NT2/D1 (cell line): ENCODE data around the gene THEMIS2.
"Not testable (repeated sequence)": the region's sequence is repeated elsewhere in the genome, so short reads cannot be mapped to it uniquely, and the experiment has no call there.

Experiments
- DNase-seq: peaks from one replicate; pipeline ENCODE4 v3.0.0-alpha.2; 2011; ENCODE audit warnings: low read depth, low spot score
- H3K27me3 ChIP-seq: 2 replicates; pipeline ENCODE4 v1.6.0; 2011; ENCODE audit warnings: mild to moderate bottlenecking; ENCODE audit not compliant: insufficient read length, insufficient read depth
- H3K36me3 ChIP-seq: 2 replicates; pipeline ENCODE4 v1.6.1; 2011; ENCODE audit warnings: mild to moderate bottlenecking, low read length, mixed read lengths; ENCODE audit not compliant: insufficient read depth, insufficient read length
- H3K4me1 ChIP-seq: 2 replicates; pipeline ENCODE4 v1.5.1; 2011; ENCODE audit not compliant: insufficient read depth, insufficient read length
- H3K4me3 ChIP-seq: 2 replicates; pipeline ENCODE4 v1.5.1; 2011; ENCODE audit warnings: low read depth; ENCODE audit not compliant: insufficient read length
- H3K9ac ChIP-seq: 2 replicates; pipeline ENCODE4 v1.6.0; 2011; ENCODE audit warnings: low read depth; ENCODE audit not compliant: insufficient read length
- H3K9me3 ChIP-seq: 2 replicates; pipeline ENCODE4 v1.5.1; 2011; ENCODE audit warnings: mild to moderate bottlenecking, low read length; ENCODE audit not compliant: insufficient read depth
- SUZ12 ChIP-seq: IDR thresholded peaks from 2 replicates; pipeline ENCODE4 v1.6.1; 2011; ENCODE audit not compliant: insufficient read length, insufficient read depth; ENCODE audit errors: extremely low read depth
- YY1 ChIP-seq: IDR thresholded peaks from 2 replicates; pipeline ENCODE4 v1.6.1; 2011; ENCODE audit not compliant: insufficient read length, insufficient read depth
- ZNF274 ChIP-seq: IDR thresholded peaks from 2 replicates; pipeline ENCODE4 v1.6.1; 2011; ENCODE audit warnings: mild to moderate bottlenecking, low read depth, low read length

The THEMIS2 gene

GRCh38 chr1:27872059-27872801, at the start of gene THEMIS2:
Gene THEMIS2 (plus strand): TSS chr1:27872544. CDS start chr1:27872572, 28 bp downstream.
- TF ChIP-seq YY1 (no peak), ZNF274 (no peak), SUZ12 (no peak)
- Histone ChIP-seq H3K9me3 (no peaks in the 10 kb centered on the region), H3K9ac (peak within 1 kb of the TSS; percentile 94), H3K4me3 (peak within 1 kb of the TSS; percentile 84), H3K36me3 (peaks cover 9% of the 10 kb centered on the region), H3K4me1 (peaks cover 16% of the 10 kb centered on the region), H3K27me3 (peaks cover 12% of the 10 kb centered on the region)
- DNase-seq: peak; percentile 46

GRCh38 chr1:27823784-27824183, 48.6 kb upstream of the THEMIS2 start:
- H3K27me3 ChIP-seq: no peaks in the 10 kb centered on the region
- peaks cover 25% of the 10 kb centered on the region for H3K36me3 ChIP-seq
- 0 out of 2 replicates have a peak, but pooled peaks cover 5% of the 10 kb centered on the region for H3K9me3 ChIP-seq
- no peak for DNase-seq
- no peak overlapping the region for H3K4me3 ChIP-seq
- H3K4me1 ChIP-seq: no peaks in the 10 kb centered on the region
- H3K9ac ChIP-seq: no peak overlapping the region
- TF ChIP-seq SUZ12: no peak
- no peak for TF ChIP-seq YY1
- no peak for TF ChIP-seq ZNF274

GRCh38 chr1:27824411-27824810, 47.9 kb upstream of the THEMIS2 start:
- Histone ChIP-seq H3K4me1 (no peaks in the 10 kb centered on the region), H3K4me3 (no peak overlapping the region), H3K27me3 (no peaks in the 10 kb centered on the region), H3K9me3 (0 out of 2 replicates have a peak, but pooled peaks cover 7% of the 10 kb centered on the region), H3K36me3 (peaks cover 19% of the 10 kb centered on the region), H3K9ac (no peak overlapping the region)
- TF ChIP-seq YY1 (no peak), ZNF274 (no peak), SUZ12 (no peak)
- no peak for DNase-seq

GRCh38 chr1:27829339-27829960, 42.9 kb upstream of the THEMIS2 start:
- not testable (repeated sequence) for H3K4me1 ChIP-seq, H3K27me3 ChIP-seq, H3K9me3 ChIP-seq, DNase-seq
- peaks cover 31% of the 10 kb centered on the region for H3K36me3 ChIP-seq
- peak overlapping the region; percentile 84 for H3K9ac ChIP-seq
- H3K4me3 ChIP-seq: peak overlapping the region; percentile 95

- TF ChIP-seq ZNF274 (no peak), YY1 (peak; percentile 94)
- peaks cover 45% of the 10 kb centered on the region for H3K36me3 ChIP-seq
- peak; percentile 99 for DNase-seq
- no peaks in the 10 kb centered on the region for H3K27me3 ChIP-seq
- peak within 1 kb of the TSS; percentile 97 for H3K9ac ChIP-seq
- 0 out of 2 replicates have a peak, but pooled peaks cover 7% of the 10 kb centered on the region for H3K9me3 ChIP-seq
- H3K4me3 ChIP-seq: peak within 1 kb of the TSS; percentile 95
- no peaks in the 10 kb centered on the region for H3K4me1 ChIP-seq
These were observed 41.5 kb upstream of the THEMIS2 start, which contains the start of gene PPP1R8 for GRCh38 chr1:27830621-27831440. Gene PPP1R8 (plus strand): TSS chr1:27830782. CDS start chr1:27830836, 54 bp downstream.

GRCh38 chr1:27831568-27832410, 40.6 kb upstream of the THEMIS2 start:
- peak overlapping the region; percentile 95 for H3K4me3 ChIP-seq
- peak overlapping the region; percentile 97 for H3K9ac ChIP-seq
- H3K4me1 ChIP-seq: no peaks in the 10 kb centered on the region
- H3K9me3 ChIP-seq: 0 out of 2 replicates have a peak, but pooled peaks cover 7% of the 10 kb centered on the region
- no peaks in the 10 kb centered on the region for H3K27me3 ChIP-seq
- DNase-seq: no peak
- no peak for TF ChIP-seq YY1
- no peak for TF ChIP-seq SUZ12
- no peak for TF ChIP-seq ZNF274
- peaks cover 52% of the 10 kb centered on the region for H3K36me3 ChIP-seq
